A673 (cell line): ENCODE measurements around the gene ABTB1.

Experiments
- EZH2 ChIP-seq: fragments of 200-600 bp; sonication (generic); IDR thresholded peaks from 2 replicates; pipeline ENCODE4 v1.6.1; 2017; ENCODE audit warnings: borderline replicate concordance, low read depth, mild to moderate bottlenecking, mixed read lengths, antibody characterized with exemption, low read length; ENCODE audit not compliant: poor library complexity, severe bottlenecking
- TF ChIP-seq, protein P1 (sequence below): fragments of 300-800, 200-600 bp; sonication (generic); conservative IDR thresholded peaks from 2 replicates; pipeline ENCODE4 v1.5.1; 2017; ENCODE audit warnings: low read depth, mild to moderate bottlenecking, antibody characterized with exemption, low read length, moderate library complexity, mixed read lengths

DNA sequence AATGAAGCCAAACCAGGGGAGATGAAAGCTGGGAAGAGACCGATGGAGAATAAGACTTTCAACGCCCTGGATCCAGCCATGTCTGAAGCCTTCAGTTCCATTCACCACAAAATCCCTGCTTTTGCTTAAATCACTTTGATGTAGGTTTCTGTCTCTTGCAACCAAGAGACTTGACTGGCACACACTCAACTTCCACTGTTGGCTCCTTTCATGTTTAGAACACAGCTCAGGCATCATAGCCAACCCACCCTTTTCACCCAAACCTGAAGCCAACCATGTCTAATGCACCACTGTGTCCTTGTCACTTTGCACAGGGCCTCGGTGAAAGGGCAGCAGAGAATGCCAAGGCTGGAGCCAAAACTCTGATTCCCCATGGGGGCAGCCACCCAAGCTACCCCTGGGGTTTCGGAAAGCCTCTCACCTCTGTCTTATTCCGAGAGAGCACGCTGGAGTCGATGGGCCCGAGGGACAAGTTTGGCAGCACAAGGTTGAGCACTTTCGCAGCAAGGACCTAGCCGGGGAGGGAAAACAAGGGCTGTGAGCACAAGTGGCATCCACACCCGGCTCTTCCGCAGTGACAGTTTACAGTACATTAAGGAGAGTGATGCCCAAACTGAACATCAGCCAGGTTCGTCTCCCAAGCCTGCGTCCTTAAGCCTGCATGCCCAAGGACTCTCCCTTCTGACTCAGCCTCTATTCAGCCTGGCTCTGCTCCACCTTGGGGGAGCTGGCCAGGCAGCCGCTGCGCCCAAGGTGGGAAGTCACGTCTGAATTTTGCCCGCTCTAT, 37.6 kb downstream of the ABTB1 start:
- TF ChIP-seq, protein P1, sequence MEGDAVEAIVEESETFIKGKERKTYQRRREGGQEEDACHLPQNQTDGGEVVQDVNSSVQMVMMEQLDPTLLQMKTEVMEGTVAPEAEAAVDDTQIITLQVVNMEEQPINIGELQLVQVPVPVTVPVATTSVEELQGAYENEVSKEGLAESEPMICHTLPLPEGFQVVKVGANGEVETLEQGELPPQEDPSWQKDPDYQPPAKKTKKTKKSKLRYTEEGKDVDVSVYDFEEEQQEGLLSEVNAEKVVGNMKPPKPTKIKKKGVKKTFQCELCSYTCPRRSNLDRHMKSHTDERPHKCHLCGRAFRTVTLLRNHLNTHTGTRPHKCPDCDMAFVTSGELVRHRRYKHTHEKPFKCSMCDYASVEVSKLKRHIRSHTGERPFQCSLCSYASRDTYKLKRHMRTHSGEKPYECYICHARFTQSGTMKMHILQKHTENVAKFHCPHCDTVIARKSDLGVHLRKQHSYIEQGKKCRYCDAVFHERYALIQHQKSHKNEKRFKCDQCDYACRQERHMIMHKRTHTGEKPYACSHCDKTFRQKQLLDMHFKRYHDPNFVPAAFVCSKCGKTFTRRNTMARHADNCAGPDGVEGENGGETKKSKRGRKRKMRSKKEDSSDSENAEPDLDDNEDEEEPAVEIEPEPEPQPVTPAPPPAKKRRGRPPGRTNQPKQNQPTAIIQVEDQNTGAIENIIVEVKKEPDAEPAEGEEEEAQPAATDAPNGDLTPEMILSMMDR = no peak
- TF ChIP-seq EZH2 = no peak
